ENCODE measurements around the gene NIP7.
A peak's percentile ranks its signal among the peaks of the same experiment; 100 is the strongest.

NIP7 gene

DNA sequence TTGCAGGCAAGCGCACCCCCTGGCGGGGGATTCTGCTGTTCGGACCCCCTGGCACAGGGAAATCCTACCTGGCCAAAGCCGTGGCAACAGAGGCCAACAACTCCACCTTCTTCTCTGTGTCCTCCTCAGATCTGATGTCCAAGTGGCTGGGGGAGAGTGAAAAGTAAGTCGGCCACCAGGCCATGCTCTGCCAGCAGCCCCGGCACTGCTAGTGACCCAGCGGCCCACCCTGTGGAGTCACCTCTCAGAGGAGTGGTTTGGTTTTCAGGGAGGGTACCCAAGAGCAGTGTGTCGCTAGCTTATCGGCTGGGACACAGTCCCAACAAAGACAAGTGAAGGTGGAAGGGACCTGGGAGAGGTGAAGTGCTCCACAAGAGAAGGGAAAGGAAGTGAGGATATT lies 20.2 kb upstream of the NIP7 start:
- DNase-seq, result no peak

DNA sequence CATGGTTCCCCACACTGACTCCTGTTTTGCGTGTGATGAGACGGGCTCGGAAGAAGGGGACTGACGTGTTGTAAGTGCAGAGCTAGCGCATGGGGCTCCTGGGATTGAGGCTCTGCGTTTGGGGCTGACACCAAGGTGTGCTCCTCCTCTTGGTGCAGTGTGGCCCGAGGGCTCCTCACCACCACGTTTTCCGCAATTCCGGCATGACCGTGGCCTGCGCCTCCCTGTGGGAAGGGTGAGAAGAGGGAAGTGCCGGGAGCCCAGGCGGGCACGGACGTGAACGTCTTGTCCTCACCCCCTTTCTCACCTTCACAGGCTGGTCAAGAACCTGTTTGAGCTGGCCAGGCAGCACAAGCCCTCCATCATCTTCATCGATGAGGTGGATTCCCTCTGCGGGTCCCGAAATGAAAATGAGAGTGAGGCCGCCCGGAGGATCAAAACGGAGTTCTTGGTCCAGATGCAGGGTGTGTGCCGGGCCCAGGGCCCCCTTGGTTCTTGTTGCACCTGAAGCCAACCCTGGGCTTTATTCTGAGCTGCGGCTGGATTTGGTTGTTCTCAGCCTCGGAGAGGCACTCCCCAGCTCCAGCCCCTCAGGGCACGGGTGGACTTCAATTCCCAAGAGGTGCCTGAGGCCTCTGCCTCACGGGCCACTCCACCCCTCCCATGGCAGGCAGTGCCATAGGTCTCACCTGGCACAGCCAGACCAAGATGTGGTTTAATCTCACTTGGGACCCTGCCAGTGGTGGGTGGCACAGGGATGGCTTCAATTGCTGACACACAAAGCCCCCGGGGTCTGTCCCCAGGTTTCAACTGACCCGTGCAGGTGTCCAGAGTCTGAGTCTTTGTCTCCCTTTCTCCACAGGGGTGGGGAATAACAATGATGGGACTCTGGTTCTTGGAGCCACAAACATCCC lies 19.5 kb upstream of the NIP7 start:
- no peak for DNase-seq

DNA sequence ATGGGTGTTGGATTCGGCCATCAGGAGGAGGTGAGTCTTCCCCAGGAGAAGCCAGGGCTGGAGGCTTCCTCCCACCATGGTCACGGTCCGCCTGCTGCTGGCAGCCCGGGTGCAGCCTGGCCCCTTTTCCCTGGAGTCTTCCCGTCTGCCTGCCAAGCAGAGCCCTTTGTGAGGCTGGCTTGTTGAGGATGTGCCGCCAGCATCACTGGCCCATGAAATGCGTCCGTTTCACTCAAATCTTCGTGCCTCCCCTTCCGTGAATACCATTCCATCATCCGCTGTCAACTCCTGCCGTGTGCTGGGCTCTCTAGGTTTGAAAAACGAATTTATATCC lies 18.9 kb upstream of the NIP7 start:
- no peak for DNase-seq

DNA sequence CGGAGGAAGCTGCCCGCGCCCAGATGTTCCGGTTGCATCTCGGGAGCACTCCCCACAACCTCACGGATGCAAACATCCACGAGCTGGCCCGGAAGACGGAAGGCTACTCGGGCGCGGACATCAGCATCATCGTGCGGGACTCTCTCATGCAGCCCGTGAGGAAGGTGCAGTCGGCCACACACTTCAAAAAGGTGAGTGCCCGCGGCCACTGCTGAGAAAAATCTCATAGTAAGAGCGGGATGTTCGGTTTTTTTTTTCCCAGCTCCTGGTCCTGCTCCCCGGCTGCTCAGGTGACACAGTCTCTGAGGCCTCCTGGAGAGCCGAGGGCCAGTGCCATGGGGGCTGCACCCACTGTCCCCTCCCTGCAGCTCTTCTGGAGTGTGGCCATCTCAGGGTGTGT lies 18.5 kb upstream of the NIP7 start:
- no peak for DNase-seq

DNA sequence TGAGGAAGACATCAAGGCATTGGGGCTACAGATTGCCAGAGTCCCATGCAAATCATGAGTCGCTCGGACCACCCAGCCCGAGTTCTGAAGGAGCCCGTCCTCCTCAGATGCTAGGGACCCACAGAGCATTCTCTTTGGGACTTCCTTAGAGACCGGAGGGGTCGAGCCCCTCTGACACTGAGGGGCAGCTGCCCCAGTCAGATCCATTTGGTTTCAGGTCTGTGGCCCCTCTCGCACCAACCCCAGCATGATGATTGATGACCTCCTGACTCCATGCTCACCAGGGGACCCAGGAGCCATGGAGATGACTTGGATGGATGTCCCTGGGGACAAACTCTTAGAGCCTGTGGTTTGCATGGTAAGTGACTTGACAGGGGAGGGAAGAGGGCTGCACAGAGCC lies 17.2 kb upstream of the NIP7 start:
- DNase-seq, result no peak

DNA sequence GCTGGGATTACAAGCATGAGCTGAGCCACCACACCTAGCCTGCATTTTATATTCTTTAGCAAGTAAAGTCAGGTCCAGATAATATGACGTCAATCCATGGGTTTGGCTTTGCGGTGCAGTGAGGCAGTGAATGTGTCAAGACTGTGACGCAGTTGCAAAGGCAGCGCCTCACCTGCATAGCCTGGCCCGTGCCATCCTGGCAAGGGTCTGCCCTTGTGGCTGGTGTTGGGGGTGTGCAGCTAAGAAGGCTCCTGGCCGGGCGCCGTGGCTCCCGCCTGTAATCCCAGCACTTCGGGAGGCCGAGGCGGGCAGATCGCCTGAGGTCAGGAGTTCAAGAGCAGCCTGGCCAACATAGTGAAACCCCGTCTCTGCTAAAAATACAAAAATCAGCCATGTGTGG lies 16.2 kb upstream of the NIP7 start:
- DNase-seq, result no peak

DNA sequence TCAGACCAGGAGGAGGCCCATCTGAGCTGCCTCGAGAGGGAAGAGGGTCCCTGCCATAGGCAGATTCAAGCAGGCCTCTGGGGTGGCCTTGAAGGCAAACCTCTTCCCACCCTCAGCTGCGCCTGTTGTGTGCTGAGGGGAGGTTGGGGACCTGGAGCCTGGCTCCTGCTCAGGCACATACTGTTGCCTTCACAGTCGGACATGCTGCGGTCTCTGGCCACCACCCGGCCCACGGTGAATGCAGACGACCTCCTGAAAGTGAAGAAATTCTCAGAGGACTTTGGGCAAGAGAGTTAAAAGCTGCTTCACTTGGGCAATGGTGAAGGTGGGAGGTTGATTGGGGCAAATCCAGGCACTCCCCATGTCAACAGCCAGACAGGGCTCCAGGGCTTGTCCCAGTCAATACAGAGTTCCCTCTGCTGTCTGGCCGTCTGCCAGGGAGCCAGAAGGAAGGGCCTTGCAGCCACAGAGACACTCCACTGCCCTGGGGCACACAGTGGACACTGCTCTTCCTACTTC lies 15.5 kb upstream of the NIP7 start:
- no peak for DNase-seq

DNA sequence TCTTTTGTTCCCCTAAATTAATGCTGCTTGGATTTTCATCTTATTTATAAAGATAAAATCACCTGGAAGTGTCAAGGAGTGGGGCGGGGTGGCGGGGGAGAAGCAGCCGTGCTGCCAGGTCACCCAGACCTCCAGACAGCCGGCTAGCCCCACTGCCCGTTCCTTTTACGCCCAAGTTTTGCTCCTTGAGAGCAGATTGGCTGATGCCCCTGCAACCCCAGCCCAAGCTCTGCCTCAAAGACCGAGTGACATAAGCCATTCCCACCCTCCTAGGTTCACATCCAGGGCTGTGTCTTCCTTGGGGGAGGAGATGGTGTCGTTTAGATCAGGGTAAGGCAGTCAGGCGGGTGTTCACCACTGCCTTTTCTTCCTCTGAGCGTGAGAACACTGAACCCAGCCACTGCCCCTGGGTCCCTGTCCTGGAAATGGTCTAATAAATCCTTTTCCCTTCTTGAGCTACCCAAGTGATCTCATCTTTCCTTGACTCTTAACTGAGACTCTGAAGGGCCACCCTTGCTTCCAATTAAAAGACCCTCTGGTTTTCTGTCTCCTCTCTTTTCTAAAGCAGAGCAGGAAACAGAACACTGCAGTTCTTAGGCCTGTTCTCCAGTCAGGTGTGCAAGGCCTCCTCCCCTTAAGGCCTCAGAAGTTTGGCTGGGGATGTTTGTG lies 14.9 kb upstream of the NIP7 start:
- DNase-seq, result no peak

DNA sequence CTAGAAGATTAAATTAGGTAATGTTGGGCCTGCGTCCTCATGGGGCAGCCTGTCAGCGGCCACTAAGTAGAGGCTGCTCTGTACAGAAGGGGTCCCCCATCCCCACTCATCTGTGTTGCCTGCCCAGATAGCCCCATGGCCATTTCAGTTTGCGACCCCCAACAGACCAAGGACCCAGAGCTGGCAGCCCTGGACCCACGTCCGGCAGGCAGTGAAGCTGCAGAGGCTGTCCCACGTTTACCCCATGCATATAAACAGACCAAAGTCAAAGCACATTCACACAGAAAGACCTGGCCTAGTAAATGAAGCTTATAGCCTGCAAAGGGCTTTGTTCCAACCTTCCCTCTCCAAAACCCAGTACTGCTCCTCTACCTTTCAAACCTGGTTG lies 13.8 kb upstream of the NIP7 start:
- no peak for DNase-seq

DNA sequence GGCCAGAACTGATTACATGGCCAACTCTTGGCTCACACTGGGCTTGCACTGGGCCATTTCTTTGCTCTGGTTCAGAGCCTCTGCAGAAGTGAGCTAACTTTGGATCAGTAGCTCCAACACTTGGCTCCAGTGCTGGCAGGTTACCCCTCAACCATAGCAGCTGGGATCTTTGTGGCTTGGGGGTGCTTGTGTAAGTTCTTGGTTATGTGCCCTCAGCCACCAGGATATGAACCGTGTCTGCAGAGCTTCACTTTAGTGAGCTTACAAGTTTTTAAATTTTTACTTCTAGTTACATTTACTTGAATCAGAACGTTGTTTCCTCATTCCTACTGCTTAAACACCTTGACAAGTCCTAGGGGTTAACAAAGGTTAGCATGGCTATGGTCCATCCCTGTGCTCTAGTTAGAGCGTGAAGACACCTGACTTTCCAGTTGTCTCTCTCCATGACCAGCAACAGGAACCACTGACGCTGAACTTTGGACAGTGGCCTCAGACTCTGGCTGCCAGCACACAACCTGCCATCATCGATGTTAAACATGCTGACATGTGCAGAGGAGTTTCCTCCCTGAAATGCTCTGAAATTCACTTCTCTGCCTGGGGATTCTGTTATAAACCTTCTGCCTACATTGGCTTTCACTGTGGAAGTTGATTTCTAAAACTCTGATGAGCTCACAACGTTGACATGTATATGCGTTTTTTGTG lies 13.2 kb upstream of the NIP7 start:
- no peak for DNase-seq

DNA sequence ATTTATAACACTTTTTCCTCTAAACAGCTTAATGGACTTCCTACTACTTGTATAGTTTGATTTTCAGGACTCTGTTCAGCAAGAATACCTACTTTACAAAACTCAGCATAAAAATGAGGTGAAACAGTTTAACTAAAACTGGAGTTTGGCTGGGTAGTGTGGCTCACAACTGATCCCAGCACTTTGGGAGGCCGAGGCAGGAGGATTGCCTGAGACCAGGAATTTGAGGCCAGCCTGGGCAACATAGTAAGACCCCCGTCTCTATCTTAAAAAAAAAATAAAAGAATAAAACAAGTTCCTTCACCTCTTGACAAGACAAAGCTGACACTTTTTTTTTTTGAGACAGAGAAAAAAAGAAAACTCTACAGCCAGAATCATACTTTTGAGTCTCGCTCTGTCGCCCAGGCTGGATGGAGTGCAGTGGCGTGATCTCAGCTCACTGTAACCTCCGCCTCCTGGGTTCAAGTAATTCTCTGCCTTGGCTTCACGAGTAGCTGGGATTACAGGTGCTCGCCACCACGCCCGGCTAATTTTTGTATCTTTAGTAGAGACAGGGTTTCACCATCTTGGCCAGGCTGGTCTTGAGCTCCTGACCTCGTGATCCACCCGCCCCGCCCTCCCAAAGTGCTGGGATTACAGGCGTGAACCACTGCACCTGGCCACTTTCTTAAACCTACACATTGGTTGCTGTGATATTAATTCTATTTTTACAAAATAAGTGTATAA lies 11.8 kb upstream of the NIP7 start:
- DNase-seq, result no peak

DNA sequence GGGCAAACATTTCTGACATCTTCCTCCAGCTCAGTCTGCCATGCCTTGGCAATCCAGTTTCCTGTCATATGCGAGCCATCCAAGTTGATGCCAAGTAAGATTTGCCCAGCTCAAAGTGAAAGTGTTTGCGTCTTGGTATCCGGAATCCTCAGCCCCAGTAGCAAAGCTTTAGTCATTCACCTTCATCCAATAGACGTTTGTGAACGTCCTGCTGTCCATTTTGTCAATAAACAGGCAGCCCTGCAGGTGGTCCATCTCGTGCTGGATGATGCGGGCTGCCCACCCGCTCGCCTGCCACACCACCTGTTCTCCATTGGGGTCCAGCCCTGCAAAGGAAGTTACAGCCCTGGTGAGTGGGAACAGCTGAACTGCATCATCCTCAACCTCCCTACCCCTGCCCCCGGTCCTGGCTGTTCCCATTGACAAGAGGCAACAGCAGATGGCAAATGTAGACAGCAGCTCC lies 10.7 kb upstream of the NIP7 start:
- no peak for DNase-seq

DNA sequence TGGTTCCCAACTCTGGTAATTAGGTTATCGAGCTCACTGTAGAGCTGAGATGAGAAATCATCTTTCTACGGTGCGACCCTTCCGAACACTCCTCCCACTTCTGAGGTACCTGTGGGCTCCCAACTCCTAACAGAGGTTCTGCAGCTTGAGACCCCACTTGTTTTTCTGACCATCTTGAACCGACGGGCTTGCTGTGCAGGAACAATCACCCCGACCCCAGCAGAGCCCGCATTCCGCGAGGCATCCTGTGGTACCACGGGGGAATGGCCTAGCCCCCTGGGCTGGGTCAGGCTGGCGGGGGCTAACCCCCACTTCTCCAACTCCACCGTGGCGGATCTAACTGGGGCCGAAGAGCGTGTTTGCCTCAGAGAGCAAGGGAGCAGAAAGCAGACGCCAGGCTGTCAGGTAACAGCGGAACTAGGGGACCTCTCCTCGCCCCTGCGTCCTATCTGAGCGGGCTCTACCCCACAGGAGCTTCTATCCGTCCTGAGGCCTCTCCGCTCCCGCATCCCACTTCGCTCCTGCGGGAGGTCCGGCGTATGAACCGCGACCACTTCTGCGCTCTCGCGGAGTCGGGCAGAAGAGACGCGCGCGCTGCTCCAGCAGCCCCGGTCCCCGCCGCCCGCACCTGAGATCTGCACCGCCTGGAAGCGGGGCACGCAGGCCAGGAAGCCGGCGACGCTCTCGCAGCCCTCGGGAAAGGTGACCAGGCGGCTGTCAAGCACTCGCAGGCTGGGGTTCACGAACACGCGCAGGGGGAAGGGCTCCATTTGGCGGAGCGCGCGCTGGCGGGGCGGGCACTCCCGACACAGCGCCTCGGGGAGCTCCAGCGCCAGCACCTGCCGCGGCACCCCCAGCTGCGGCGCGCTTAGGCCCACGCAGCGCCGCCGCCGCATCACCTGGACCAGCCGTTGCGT lies 9.9 kb upstream of the NIP7 start:
- peak in 2 of 4 experiments; percentile 24 to 30 for DNase-seq

DNA sequence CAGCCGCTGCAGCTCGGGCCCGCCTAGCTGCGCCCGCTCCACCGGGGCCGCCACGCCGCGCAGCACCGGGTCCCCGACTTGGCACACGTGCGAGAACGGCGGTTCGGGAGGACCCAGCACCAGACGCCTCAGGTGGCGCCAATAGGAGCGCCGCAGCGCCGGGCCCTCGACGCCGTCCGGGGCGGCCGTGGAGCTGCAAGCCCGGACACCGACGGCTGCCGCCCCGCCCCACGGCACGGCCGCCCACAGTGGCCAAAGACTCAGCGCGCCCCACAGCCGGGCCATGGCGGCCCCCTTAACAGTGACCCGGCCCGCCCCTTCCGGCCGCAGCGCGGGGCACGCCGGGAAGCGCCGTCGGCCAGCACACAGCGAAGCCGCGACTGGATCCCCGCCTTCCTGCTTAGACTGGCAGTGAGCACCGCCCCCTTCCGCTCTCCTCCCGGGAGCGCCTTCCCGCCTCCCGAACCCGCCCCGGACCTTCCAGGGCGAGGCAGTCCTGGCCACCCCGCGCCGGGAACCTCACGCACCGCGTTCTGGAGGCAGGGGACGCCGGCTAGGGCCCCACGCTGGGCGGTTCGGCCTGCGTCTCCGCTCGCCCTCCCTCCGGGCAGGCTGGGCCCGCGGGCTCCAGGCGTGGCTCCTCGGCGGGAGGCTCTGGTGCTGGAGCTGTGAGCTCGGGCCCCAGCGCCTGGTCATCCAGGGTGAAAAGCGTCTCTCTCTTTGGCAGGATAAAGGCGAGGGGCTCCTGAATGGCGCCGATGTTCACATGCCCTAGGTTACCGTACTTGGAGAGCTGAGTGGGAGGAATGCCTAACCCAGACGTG lies 9.1 kb upstream of the NIP7 start, which contains the start of gene PDF:
Gene PDF (minus strand): TSS at position 303 of the 824 bp plus-strand sequence. CDS start 18 bp downstream, at position 285.
- peak; percentile 61 to 67 (median 63) for DNase-seq

DNA sequence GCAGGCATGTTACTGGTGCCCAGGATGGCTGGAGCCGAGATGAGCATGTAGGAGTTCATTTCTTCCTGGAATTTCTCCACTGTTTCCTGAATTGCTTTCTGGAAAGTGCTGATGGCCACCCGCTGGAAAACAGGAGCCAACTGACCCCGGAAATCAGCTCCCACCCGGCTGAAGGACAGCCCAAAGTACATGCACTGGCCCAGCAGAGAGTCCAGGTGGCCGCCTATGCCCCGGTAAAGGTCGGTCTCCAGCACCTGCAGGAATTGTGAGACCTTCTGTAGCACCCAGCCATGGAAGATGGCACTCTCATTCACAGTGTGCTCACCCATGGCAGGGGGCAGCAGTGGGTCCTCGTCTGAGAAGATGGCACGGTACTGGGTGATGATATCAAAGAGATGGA lies 4.9 kb upstream of the NIP7 start:
- DNase-seq, result no peak

DNA sequence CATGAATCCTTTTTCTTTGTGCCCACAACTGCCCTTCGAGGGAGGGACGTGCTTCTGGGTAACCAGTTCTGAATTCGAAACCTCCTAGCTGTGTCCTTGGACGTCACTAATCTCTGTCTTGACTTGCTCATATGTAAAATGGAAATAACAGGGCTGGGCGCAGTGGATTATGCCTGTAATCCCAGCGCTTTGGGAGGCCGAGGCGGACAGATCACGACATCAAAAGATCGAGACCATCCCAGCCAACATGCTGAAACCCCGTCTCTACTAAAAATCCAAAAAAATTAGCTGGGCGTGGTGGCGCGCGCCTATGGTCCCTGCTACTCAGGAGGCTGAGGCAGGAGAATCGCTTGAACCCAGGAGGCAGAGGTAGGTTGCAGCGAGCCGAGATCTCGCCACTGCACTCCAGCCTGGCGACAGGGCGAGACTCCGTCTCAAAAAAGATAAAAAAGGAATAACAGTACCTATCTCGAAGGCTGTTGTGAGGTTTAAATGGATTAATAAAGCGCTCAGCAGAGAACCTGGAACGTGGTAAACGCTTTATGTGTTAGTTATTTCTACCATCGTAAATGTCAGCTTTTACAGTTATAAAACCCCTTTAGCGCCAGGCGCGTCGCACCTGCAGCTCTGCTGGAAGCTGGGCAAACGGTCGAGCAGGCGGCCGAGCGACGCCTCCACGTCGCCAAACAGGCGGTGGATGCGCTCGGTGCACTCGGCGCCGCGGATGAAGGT lies 849 bp upstream of the NIP7 start:
- DNase-seq, result no peak

DNA sequence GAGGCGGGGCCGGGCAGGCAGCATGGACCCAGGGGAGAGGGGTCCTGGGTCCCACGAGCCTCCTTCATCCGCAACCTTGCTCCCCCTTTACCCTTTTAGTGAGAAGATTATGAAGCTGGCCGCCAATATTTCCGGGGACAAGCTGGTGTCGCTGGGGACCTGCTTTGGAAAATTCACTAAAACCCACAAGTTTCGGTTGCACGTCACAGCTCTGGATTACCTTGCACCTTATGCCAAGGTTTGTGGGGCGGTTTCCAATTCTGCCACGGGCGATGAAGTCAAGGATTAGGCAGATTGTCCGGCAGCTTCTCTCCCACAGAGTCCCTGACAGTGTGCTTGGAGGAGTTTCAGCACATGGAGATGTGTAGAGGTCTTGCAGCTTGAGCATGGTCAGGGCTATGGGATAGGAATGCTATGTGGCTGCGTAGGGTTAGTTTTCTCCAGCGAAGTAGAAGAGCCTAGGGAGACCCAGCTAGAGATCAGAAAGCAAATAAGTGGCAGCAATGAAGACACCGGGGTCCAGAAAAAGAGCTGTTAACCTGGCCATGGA lies 598 bp downstream of the NIP7 start:
- DNase-seq, result no peak

DNA sequence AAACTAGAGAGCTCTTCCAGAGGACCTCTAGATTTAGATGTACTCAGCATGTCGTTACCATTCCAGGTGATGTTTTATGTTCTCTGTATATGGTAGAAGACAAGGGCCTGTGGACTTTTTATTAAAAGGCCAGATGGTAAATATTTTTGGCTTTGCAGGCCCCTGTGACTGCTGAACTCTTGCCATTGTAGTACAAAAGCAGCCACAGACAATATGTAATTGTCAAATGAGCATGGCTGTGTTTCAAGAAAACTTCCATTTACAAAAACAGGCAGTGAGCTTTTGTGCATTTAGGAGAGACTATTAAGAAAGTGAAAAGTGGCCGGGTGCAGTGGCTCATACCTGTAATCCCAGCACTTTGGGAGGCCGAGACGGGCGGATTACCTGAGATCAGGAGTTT lies 4.6 kb downstream of the NIP7 start:
- no peak for DNase-seq

DNA sequence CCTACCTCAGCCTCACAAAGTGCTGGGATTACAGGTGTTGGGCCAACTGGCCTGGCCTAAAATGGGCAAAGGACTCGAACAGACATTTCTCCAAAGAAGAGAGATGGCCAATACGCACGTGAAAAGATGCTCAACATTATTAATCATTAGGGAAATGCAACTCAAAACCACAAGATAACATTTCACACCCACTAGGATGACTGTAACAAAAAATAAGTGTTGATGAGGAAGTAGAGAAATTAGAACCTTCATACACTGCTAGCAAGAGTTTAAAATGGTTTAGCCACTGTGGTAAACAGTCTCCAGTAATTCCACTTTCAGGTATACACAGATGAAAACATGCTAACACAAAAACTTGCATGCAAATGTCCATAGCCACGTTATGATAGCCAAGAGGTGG lies 6.4 kb downstream of the NIP7 start:
- DNase-seq, result no peak

DNA sequence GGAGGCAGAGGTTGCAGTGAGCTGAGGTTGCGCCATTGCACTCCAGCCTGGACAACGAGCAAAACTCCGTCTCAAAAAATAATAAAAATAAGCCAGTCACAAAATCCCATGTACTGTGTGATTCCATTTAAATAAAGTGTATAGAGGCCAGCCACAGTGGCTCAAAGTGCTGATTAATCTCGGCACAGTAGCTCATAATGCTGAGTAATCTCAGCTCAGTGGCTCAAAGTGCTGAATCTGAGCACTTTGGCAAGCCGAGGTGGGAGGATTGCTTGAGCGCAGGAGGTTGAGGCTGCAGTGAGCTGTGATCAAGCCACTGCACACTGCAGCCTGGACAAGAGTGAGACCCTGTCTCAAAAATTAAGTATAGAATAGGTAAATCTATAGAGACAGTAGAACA lies 7.1 kb downstream of the NIP7 start:
- DNase-seq, result no peak
